ENCODE results near the gene NSUN6. TPM values are rescaled to one million over a fixed set of nuclear protein-coding genes. Genes with fewer than 3 reads are reported as not detected.
"Not testable (repeated sequence)": the region's sequence is repeated elsewhere in the genome, so short reads cannot be mapped to it uniquely, and the experiment has no call there.

The NSUN6 gene
- total and polyA plus RNA-seq, 4 donors, result 4.1 to 13.5 (median 10.5) TPM

- Histone ChIP-seq H3K4me1 (ENCODE audit: control insufficient read depth in 1 of 2, insufficient read depth in 2 of 2, low read length in 2 of 2) (no peaks in the 10 kb centered on the region), H3K27me3 (ENCODE audit: control insufficient read depth in 1 of 2, insufficient read depth in 2 of 2, low read length in 1 of 2) (no peaks in the 10 kb centered on the region), H3K9me3 (ENCODE audit: control insufficient read depth, low read length) (no peaks in the 10 kb centered on the region), H3K4me3 (ENCODE audit: low read length in 2 of 2) (no peak overlapping the region), H3K36me3 (ENCODE audit: control insufficient read depth in 1 of 2, insufficient read depth in 2 of 2, low read length in 1 of 2) (no peaks in the 10 kb centered on the region), H3K27ac (ENCODE audit: low read depth in 1 of 2, low read length in 2 of 2) (no peak overlapping the region)
- ATAC-seq (ENCODE audit: low FRiP score) (no peak), DNase-seq (no peak)
- intact Hi-C loops (cut with DNase I), result no loop called here
- 93 to 95% methylated on average over 6 of the region's 6 CpGs for WGBS, 2 donors
Measured at GRCh38 chr10:18608596-18608995, 42.8 kb downstream of the NSUN6 start.

GRCh38 chr10:18607503-18608378, 43.6 kb downstream of the NSUN6 start:
- H3K27me3 ChIP-seq (ENCODE audit: control insufficient read depth in 1 of 2, insufficient read depth in 2 of 2, low read length in 1 of 2), result no peaks in the 10 kb centered on the region
- H3K4me1 ChIP-seq (ENCODE audit: control insufficient read depth in 1 of 2, insufficient read depth in 2 of 2, low read length in 2 of 2), result no peaks in the 10 kb centered on the region
- ATAC-seq (ENCODE audit: low FRiP score) (no peak), DNase-seq (peak in 1 of 2 donors; percentile 56)
- no peak overlapping the region for H3K4me3 ChIP-seq (ENCODE audit: low read length in 2 of 2)
- H3K36me3 ChIP-seq (ENCODE audit: control insufficient read depth in 1 of 2, insufficient read depth in 2 of 2, low read length in 1 of 2), result no peaks in the 10 kb centered on the region
- 15 to 25% methylated on average over 1 of the region's 1 CpG for WGBS, 2 donors
- H3K27ac ChIP-seq (ENCODE audit: low read depth in 1 of 2, low read length in 2 of 2), result no peak overlapping the region
- intact Hi-C loops (cut with DNase I), result no loop called here
- no peaks in the 10 kb centered on the region for H3K9me3 ChIP-seq (ENCODE audit: control insufficient read depth, low read length)

GRCh38 chr10:18606051-18606695, 45.2 kb downstream of the NSUN6 start:
- 97% methylated on average over 4 of the region's 4 CpGs for WGBS, 2 donors
- no peak for DNase-seq

GRCh38 chr10:18601321-18601720, 50.1 kb downstream of the NSUN6 start:
- H3K4me3 ChIP-seq (ENCODE audit: low read length in 2 of 2), result no peak overlapping the region
- WGBS, 2 donors, result 40 to 47% methylated on average over 2 of the region's 2 CpGs
- DNase-seq, result no peak
- no peaks in the 10 kb centered on the region for H3K9me3 ChIP-seq (ENCODE audit: control insufficient read depth, low read length)
- no peaks in the 10 kb centered on the region for H3K27me3 ChIP-seq (ENCODE audit: control insufficient read depth in 1 of 2, insufficient read depth in 2 of 2, low read length in 1 of 2)
- intact Hi-C loops (cut with DNase I), result no loop called here
- H3K4me1 ChIP-seq (ENCODE audit: control insufficient read depth in 1 of 2, insufficient read depth in 2 of 2, low read length in 2 of 2), result no peaks in the 10 kb centered on the region
- no peak for ATAC-seq (ENCODE audit: low FRiP score)
- H3K27ac ChIP-seq (ENCODE audit: low read depth in 1 of 2, low read length in 2 of 2), result no peak overlapping the region
- H3K36me3 ChIP-seq (ENCODE audit: control insufficient read depth in 1 of 2, insufficient read depth in 2 of 2, low read length in 1 of 2), result no peaks in the 10 kb centered on the region

More at GRCh38 chr10:18606051-18606695, 45.2 kb downstream of the NSUN6 start:
- Histone ChIP-seq H3K4me3 (ENCODE audit: low read length in 2 of 2) (no peak overlapping the region), H3K9me3 (ENCODE audit: control insufficient read depth, low read length) (no peaks in the 10 kb centered on the region), H3K36me3 (ENCODE audit: control insufficient read depth in 1 of 2, insufficient read depth in 2 of 2, low read length in 1 of 2) (no peaks in the 10 kb centered on the region), H3K27ac (ENCODE audit: low read depth in 1 of 2, low read length in 2 of 2) (no peak overlapping the region), H3K27me3 (ENCODE audit: control insufficient read depth in 1 of 2, insufficient read depth in 2 of 2, low read length in 1 of 2) (no peaks in the 10 kb centered on the region), H3K4me1 (ENCODE audit: control insufficient read depth in 1 of 2, insufficient read depth in 2 of 2, low read length in 2 of 2) (no peaks in the 10 kb centered on the region)
- intact Hi-C loops (cut with DNase I), result no loop called here
- no peak for ATAC-seq (ENCODE audit: low FRiP score)

- H3K4me1 ChIP-seq (ENCODE audit: control insufficient read depth in 1 of 2, insufficient read depth in 2 of 2, low read length in 2 of 2), result no peaks in the 10 kb centered on the region
- no peak overlapping the region for H3K27ac ChIP-seq (ENCODE audit: low read depth in 1 of 2, low read length in 2 of 2)
- H3K4me3 ChIP-seq (ENCODE audit: low read length in 2 of 2), result no peak overlapping the region
- ATAC-seq (ENCODE audit: low FRiP score) (no peak), DNase-seq (no peak)
- H3K27me3 ChIP-seq (ENCODE audit: control insufficient read depth in 1 of 2, insufficient read depth in 2 of 2, low read length in 1 of 2), result no peaks in the 10 kb centered on the region
- intact Hi-C loops (cut with DNase I), result no loop called here
- H3K36me3 ChIP-seq (ENCODE audit: control insufficient read depth in 1 of 2, insufficient read depth in 2 of 2, low read length in 1 of 2), result no peaks in the 10 kb centered on the region
- no peaks in the 10 kb centered on the region for H3K9me3 ChIP-seq (ENCODE audit: control insufficient read depth, low read length)
- 96 to 98% methylated on average over 3 of the region's 3 CpGs for WGBS, 2 donors
Measured at GRCh38 chr10:18599392-18599791, 52.0 kb downstream of the NSUN6 start.

GRCh38 chr10:18594574-18595156, 56.7 kb downstream of the NSUN6 start:
- no peaks in the 10 kb centered on the region for H3K36me3 ChIP-seq (ENCODE audit: control insufficient read depth in 1 of 2, insufficient read depth in 2 of 2, low read length in 1 of 2)
- H3K4me1 ChIP-seq (ENCODE audit: control insufficient read depth in 1 of 2, insufficient read depth in 2 of 2, low read length in 2 of 2), result no peaks in the 10 kb centered on the region
- WGBS, 2 donors, result 85 to 86% methylated on average over 6 of the region's 6 CpGs
- H3K27ac ChIP-seq (ENCODE audit: low read depth in 1 of 2, low read length in 2 of 2), result no peak overlapping the region
- no peak for ATAC-seq (ENCODE audit: low FRiP score)
- intact Hi-C loops (cut with DNase I), result no loop called here
- H3K9me3 ChIP-seq (ENCODE audit: control insufficient read depth, low read length), result no peaks in the 10 kb centered on the region
- H3K4me3 ChIP-seq (ENCODE audit: low read length in 2 of 2), result no peak overlapping the region
- H3K27me3 ChIP-seq (ENCODE audit: control insufficient read depth in 1 of 2, insufficient read depth in 2 of 2, low read length in 1 of 2), result no peaks in the 10 kb centered on the region
- DNase-seq, result no peak

GRCh38 chr10:18591141-18591540, 60.2 kb downstream of the NSUN6 start:
- H3K4me3 ChIP-seq (ENCODE audit: low read length in 2 of 2); H3K4me1 ChIP-seq (ENCODE audit: control insufficient read depth in 1 of 2, insufficient read depth in 2 of 2, low read length in 2 of 2); H3K27me3 ChIP-seq (ENCODE audit: control insufficient read depth in 1 of 2, insufficient read depth in 2 of 2, low read length in 1 of 2); intact Hi-C loops (cut with DNase I); DNase-seq; H3K36me3 ChIP-seq (ENCODE audit: control insufficient read depth in 1 of 2, insufficient read depth in 2 of 2, low read length in 1 of 2); ATAC-seq (ENCODE audit: low FRiP score); H3K9me3 ChIP-seq (ENCODE audit: control insufficient read depth, low read length); H3K27ac ChIP-seq (ENCODE audit: low read depth in 1 of 2, low read length in 2 of 2): not testable (repeated sequence)
- WGBS, 2 donors, result 97 to 98% methylated on average over 1 of the region's 1 CpG

GRCh38 chr10:18586637-18587036, 64.8 kb downstream of the NSUN6 start:
- H3K4me3 ChIP-seq (ENCODE audit: low read length in 2 of 2); H3K27me3 ChIP-seq (ENCODE audit: control insufficient read depth in 1 of 2, insufficient read depth in 2 of 2, low read length in 1 of 2); intact Hi-C loops (cut with DNase I); ATAC-seq (ENCODE audit: low FRiP score); H3K36me3 ChIP-seq (ENCODE audit: control insufficient read depth in 1 of 2, insufficient read depth in 2 of 2, low read length in 1 of 2); H3K9me3 ChIP-seq (ENCODE audit: control insufficient read depth, low read length); DNase-seq; H3K4me1 ChIP-seq (ENCODE audit: control insufficient read depth in 1 of 2, insufficient read depth in 2 of 2, low read length in 2 of 2); H3K27ac ChIP-seq (ENCODE audit: low read depth in 1 of 2, low read length in 2 of 2): not testable (repeated sequence)
- 92 to 95% methylated on average over 10 of the region's 10 CpGs for WGBS, 2 donors
